ENCODE data around the gene EFL1.
"Not testable (repeated sequence)": the region's sequence is repeated elsewhere in the genome, so short reads cannot be mapped to it uniquely, and the experiment has no call there.

DNA sequence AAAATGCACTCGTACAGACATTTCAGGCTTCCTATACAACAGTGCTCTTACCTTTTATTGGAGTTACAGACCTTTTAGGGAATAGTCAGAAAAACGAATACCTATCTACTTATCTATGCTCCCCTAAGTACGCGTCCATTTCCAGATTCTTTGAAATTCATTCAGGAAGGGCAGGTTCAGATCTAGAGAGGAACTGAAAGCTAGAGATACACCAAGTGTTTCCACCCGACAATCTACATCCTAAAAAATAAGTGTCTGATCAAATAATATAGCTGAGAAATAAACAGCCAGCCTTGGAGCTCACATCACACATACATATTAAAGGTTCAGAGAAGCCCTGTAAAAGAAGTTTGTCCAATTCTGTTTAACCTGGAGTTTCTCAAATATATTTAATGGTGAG is 18.9 kb downstream of the EFL1 start:
- TF ChIP-seq, protein P1, sequence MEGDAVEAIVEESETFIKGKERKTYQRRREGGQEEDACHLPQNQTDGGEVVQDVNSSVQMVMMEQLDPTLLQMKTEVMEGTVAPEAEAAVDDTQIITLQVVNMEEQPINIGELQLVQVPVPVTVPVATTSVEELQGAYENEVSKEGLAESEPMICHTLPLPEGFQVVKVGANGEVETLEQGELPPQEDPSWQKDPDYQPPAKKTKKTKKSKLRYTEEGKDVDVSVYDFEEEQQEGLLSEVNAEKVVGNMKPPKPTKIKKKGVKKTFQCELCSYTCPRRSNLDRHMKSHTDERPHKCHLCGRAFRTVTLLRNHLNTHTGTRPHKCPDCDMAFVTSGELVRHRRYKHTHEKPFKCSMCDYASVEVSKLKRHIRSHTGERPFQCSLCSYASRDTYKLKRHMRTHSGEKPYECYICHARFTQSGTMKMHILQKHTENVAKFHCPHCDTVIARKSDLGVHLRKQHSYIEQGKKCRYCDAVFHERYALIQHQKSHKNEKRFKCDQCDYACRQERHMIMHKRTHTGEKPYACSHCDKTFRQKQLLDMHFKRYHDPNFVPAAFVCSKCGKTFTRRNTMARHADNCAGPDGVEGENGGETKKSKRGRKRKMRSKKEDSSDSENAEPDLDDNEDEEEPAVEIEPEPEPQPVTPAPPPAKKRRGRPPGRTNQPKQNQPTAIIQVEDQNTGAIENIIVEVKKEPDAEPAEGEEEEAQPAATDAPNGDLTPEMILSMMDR (IDR thresholded peaks at IDR 0.05; ENCODE audit: extremely low read depth in 1 of 2, insufficient read depth in 1 of 2, low read depth in 1 of 2, low read length in 2 of 2), result not testable (repeated sequence)
- TF ChIP-seq POLR2A (IDR thresholded peaks at IDR 0.05; ENCODE audit: low read depth, low read length); POLR2AphosphoS5 (IDR thresholded peaks at IDR 0.05; ENCODE audit: insufficient read depth, low read depth, low read length): not testable (repeated sequence)

All from endothelial cell of umbilical vein (primary cell).